ENCODE measurements around the gene C11orf16. TPM values are rescaled to one million over a fixed set of nuclear protein-coding genes. Genes with fewer than 3 reads are reported as not detected.
"Not testable (repeated sequence)": the region's sequence is repeated elsewhere in the genome, so short reads cannot be mapped to it uniquely, and the experiment has no call there.

Gene C11orf16
- polyA plus RNA-seq, 2 of the 4 experiments (the other 2 are of a cell fraction) = not detected

GRCh38 chr11:8905528-8906165 lies 27.1 kb downstream of the C11orf16 start:
- H3K4me1 ChIP-seq = peaks cover 42% of the 10 kb centered on the region
- no peak overlapping the region for H3K4me3 ChIP-seq
- peak overlapping the region; percentile 63 for H3K4me2 ChIP-seq
- ChIA-PET POLR2A (interaction anchor here (1.5 kb wide), 1 partner anchor 34 kb away, joined by 7 read pairs; no protein-coding TSS in a partner anchor), CTCF (interaction anchor here (2.4 kb wide), 1 partner anchor 9 kb away, joined by 5 read pairs; no protein-coding TSS in a partner anchor)
- 29% methylated on average over 5 of the region's 5 CpGs for WGBS (ENCODE audit: missing lambda C conversion rate)
- H3K27ac ChIP-seq = peak overlapping the region; percentile 66 to 79
- ATAC-seq = peak in 1 of 2 experiments; percentile 51; a peak in 3 of 6 replicates
- DNase-seq (ENCODE audit: low read depth in 1 of 2, low spot score in 1 of 2) = peak; percentile 25 to 56
- FAIRE-seq = no peak
- no peaks in the 10 kb centered on the region for H3K9me3 ChIP-seq
- TF ChIP-seq JUNB (IDR thresholded peaks at IDR 0.05) (peak; percentile 43), BCL3 (IDR thresholded peaks at IDR 0.05) (no peak), FOSL2 (IDR thresholded peaks at IDR 0.05) (no peak), FOSL2 (CRISPR knock-in tag; IDR thresholded peaks at IDR 0.05) (peak; percentile 28; the same call in 1 of the 2 replicates)

GRCh38 chr11:8899119-8899753 lies 33.5 kb downstream of the C11orf16 start:
- Histone ChIP-seq H3K27ac (no peak overlapping the region), H3K9me3 (peaks cover 17% of the 10 kb centered on the region; the same call in 2 of the 3 replicates), H3K4me3 (no peak overlapping the region), H3K4me1 (no peaks in the 10 kb centered on the region), H3K4me2 (no peak overlapping the region)
- no peak for DNase-seq (ENCODE audit: low read depth in 1 of 2, low spot score in 1 of 2)
- ATAC-seq = no peak
- POLR2A ChIA-PET = no interaction called here
- CTCF ChIA-PET = no interaction called here
- no peak for FAIRE-seq
- TF ChIP-seq ZFP36 (IDR thresholded peaks at IDR 0.05; ENCODE audit: borderline replicate concordance, partially characterized antibody) (no peak), SMC3 (IDR thresholded peaks at IDR 0.05) (no peak), HOXA7 (CRISPR knock-in tag; IDR thresholded peaks at IDR 0.05) (no peak), CTCF (IDR thresholded peaks at IDR 0.05) (no peak), NR3C1 (IDR thresholded peaks at IDR 0.05) (no peak), KDM1A (IDR thresholded peaks at IDR 0.05; ENCODE audit: low read depth) (no peak), ATOH8 (CRISPR knock-in tag; IDR thresholded peaks at IDR 0.05; ENCODE audit: low read depth) (no peak), BHLHE40 (IDR thresholded peaks at IDR 0.05; ENCODE audit: low read depth, low read length) (no peak), MAFK (IDR thresholded peaks at IDR 0.05; ENCODE audit: partially characterized antibody) (no peak), ZC3H11A (IDR thresholded peaks at IDR 0.05) (no peak), CEBPB (IDR thresholded peaks at IDR 0.05) (no peak), HDAC2 (IDR thresholded peaks at IDR 0.05) (no peak), ELK1 (IDR thresholded peaks at IDR 0.05; ENCODE audit: low read depth, low read length) (no peak), ZSCAN20 (CRISPR knock-in tag; IDR thresholded peaks at IDR 0.05) (no peak), RCOR1 (IDR thresholded peaks at IDR 0.05; ENCODE audit: low read depth, low read length) (no peak)

- CTCF ChIA-PET; FAIRE-seq; DNase-seq (ENCODE audit: low read depth in 1 of 2, low spot score in 1 of 2); H3K4me1 ChIP-seq; ATAC-seq; H3K4me3 ChIP-seq; H3K4me2 ChIP-seq; POLR2A ChIA-PET; H3K27ac ChIP-seq; H3K9me3 ChIP-seq: not testable (repeated sequence)
- WGBS (ENCODE audit: missing lambda C conversion rate) = 53% methylated on average over 2 of the region's 2 CpGs
Observed at GRCh38 chr11:8891185-8891584, 41.6 kb downstream of the C11orf16 start.

Data from A549 (cell line).